ENCODE results near the gene GRIFIN.

Gene GRIFIN

DNA sequence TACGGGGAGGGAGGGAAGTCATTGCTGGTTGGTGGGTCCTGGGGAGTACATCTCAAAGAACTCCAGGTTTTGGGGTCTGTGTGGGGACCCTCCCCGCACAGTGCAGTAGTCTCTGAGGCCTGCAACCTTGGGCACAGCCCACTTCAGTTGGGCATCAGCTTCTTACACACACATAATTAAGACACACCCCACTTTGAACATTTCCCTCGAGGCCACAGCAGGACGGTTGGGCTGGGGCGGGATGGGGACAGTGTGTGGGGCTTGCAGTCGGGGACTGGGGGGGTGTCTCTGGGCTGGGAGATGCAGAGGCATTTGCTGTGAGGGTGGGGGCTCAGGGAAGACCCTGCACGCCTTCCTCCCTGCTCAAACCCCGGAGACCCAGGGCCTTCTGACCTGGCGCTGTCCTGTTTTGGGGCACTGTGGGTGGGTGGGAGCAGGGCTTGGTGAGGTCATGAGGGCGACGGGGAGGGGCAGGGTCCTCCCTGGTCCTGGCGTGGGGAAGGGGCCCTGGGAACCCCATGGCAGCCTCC is 44.6 kb upstream of the GRIFIN start:
- no peaks in the 10 kb centered on the region for H3K27me3 ChIP-seq
- no peak for TF ChIP-seq Cebpa-rat (IDR thresholded peaks at IDR 0.05)
- peaks cover 0 to 61% (median 59%) of the 10 kb centered on the region in 11 experiments; a peak in 19 of 22 replicates for H4K20me1 ChIP-seq
- H3K9me3 ChIP-seq (replicated peaks in 1 of 11), result no peaks in the 10 kb centered on the region
- peaks cover 77 to 89% (median 87%) of the 10 kb centered on the region in 10 experiments for H3K4me1 ChIP-seq
- H3K27ac ChIP-seq, result peak overlapping the region in 9 of 11 experiments; percentile 69 to 84 (median 80); a peak in 19 of 22 replicates
- H3K4me2 ChIP-seq, result peak overlapping the region; percentile 85 to 100 (median 96)
- peak overlapping the region; percentile 70 to 86 (median 78); a peak in 21 of 22 replicates for H3K9ac ChIP-seq
- peak overlapping the region; percentile 66 to 82 (median 74) for H3K4me3 ChIP-seq
- H3K36me3 ChIP-seq, result peaks cover 3 to 23% (median 11%) of the 10 kb centered on the region in 11 experiments; a peak in 19 of 22 replicates

DNA sequence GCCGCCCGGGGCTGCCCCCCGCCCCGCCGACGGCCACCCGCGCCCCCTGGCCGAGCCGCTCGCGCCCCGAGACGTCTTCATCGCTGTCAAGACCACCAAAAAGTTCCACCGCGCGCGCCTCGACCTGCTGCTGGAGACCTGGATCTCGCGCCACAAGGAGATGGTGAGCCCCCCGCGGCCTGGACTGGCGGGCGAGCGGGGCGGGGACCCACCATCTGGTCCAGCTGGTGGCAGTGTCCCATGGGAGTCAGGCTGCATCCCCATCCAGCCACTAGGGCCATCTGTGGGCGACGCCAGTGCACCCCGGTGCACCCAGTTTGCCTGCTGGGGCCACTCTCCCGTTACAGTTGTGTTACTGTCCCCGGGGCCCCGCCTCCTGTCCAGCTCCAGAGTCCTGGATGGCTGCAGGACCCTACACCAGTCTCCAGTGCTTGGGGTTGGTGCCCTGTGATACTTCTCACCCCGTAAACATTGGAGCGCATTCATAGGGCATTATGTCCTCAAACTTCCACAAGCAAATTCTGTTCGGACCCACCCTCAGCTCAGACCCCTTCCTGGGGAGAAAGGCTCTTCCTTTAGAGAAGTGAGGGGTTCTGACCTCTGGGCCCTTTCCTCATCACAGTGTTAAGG is 44.0 kb upstream of the GRIFIN start:
- Histone ChIP-seq H3K9ac (peak overlapping the region; percentile 70 to 86 (median 78)), H3K4me1 (peaks cover 72 to 89% (median 87%) of the 10 kb centered on the region in 10 experiments), H3K36me3 (peaks cover 0 to 17% (median 6%) of the 10 kb centered on the region in 11 experiments; a peak in 18 of 22 replicates), H3K27me3 (no peaks in the 10 kb centered on the region), H4K20me1 (peaks cover 0 to 55% (median 53%) of the 10 kb centered on the region in 11 experiments; a peak in 19 of 22 replicates), H3K27ac (peak overlapping the region in 9 of 11 experiments; percentile 69 to 84 (median 80); a peak in 18 of 22 replicates), H3K4me2 (peak overlapping the region; percentile 85 to 100 (median 96)), H3K4me3 (peak overlapping the region; percentile 66 to 82 (median 74)), H3K9me3 (replicated peaks in 1 of 11) (no peaks in the 10 kb centered on the region)
- TF ChIP-seq Cebpa-rat (IDR thresholded peaks at IDR 0.05), result no peak

DNA sequence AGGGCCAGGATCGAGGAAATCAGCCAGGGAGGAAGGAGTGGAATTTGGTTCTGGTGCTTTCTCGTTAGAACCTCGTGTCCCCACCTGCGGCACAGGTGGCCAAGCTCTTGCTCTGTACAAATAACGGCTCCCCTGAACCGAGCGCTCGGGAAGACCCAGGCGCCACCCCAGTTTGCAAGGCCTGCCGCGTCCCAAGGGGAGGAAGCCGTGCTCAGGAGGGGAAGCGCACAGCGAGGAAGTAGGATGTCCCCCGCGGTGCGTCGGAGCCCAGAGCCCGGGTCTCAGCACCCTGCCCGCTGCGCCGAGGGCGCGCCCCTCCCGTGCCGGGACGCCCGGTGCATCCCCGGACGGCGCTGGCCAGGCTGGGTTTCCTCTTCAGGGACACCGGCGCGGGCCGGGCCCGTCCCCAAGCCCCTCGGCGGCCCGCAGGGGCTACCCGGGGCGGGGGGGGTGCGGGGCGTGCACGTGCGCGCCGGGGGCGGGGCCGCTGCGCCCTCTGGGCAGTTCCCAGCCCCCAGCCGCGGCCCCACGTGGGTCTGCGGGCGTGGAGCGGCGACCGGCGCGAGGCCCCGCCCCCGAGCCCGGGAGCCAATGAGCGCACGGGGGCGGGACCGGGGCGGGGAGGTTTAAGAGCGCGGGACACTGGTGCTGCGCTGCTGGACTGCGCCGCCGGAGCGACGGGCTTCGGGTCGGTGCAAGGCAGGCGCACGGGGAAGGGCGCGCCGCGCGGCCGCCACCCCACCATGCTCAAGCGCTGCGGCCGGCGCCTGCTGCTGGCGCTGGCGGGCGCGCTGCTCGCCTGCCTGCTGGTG is 43.1 kb upstream of the GRIFIN start, which contains the start of gene LFNG:
Gene LFNG (plus strand): TSS at position 656 of the 812 bp plus-strand sequence. CDS start 88 bp downstream, at position 744.
- Histone ChIP-seq H3K4me1 (peaks cover 62 to 83% (median 79%) of the 10 kb centered on the region in 10 experiments), H3K9ac (peak within 1 kb of the TSS; percentile 70 to 86 (median 78)), H4K20me1 (peaks cover 0 to 46% (median 44%) of the 10 kb centered on the region in 11 experiments; a peak in 19 of 22 replicates), H3K9me3 (replicated peaks in 1 of 11) (no peaks in the 10 kb centered on the region), H3K27ac (peak within 1 kb of the TSS in 10 of 11 experiments; percentile 15 to 85 (median 81); a peak in 19 of 22 replicates), H3K4me2 (peak within 1 kb of the TSS; percentile 87 to 100 (median 96)), H3K4me3 (peak within 1 kb of the TSS; percentile 66 to 82 (median 74)), H3K36me3 (peaks cover 0 to 8% (median 0%) of the 10 kb centered on the region in 11 experiments; a peak in 3 of 22 replicates), H3K27me3 (no peaks in the 10 kb centered on the region)
- TF ChIP-seq Cebpa-rat (IDR thresholded peaks at IDR 0.05), result no peak

- Histone ChIP-seq H3K36me3 (peaks cover 0 to 2% (median 0%) of the 10 kb centered on the region in 11 experiments; a peak in 2 of 22 replicates), H3K9me3 (replicated peaks in 1 of 11) (no peaks in the 10 kb centered on the region), H4K20me1 (peaks cover 0 to 40% (median 38%) of the 10 kb centered on the region in 11 experiments; a peak in 19 of 22 replicates), H3K27ac (peak overlapping the region in 10 of 11 experiments; percentile 15 to 85 (median 80); a peak in 19 of 22 replicates), H3K4me2 (peak overlapping the region; percentile 87 to 100 (median 96)), H3K4me1 (peaks cover 56 to 83% (median 79%) of the 10 kb centered on the region in 10 experiments), H3K4me3 (peak overlapping the region; percentile 66 to 82 (median 74)), H3K27me3 (no peaks in the 10 kb centered on the region), H3K9ac (peak overlapping the region in 10 of 11 experiments; percentile 4 to 83 (median 78); a peak in 18 of 22 replicates)
- no peak for TF ChIP-seq Cebpa-rat (IDR thresholded peaks at IDR 0.05)
These were observed 42.5 kb upstream of the GRIFIN start for GRCh38 chr7:2518737-2519118.

GRCh38 chr7:2517678-2518507 is 41.7 kb upstream of the GRIFIN start:
- H3K4me2 ChIP-seq, result peak overlapping the region; percentile 87 to 100 (median 96)
- H3K4me3 ChIP-seq, result peak overlapping the region in 1 of 10 experiments; percentile 75; a peak in 2 of 20 replicates
- no peaks in the 10 kb centered on the region for H3K36me3 ChIP-seq
- peak overlapping the region in 8 of 11 experiments; percentile 69 to 83 (median 78); a peak in 11 of 22 replicates for H3K9ac ChIP-seq
- no peaks in the 10 kb centered on the region for H3K9me3 ChIP-seq (replicated peaks in 1 of 11)
- peaks cover 0 to 32% (median 29%) of the 10 kb centered on the region in 11 experiments; a peak in 19 of 22 replicates for H4K20me1 ChIP-seq
- H3K27me3 ChIP-seq, result no peaks in the 10 kb centered on the region
- peak overlapping the region in 7 of 11 experiments; percentile 71 to 85 (median 81); a peak in 10 of 22 replicates for H3K27ac ChIP-seq
- TF ChIP-seq Cebpa-rat (IDR thresholded peaks at IDR 0.05), result no peak
- H3K4me1 ChIP-seq, result peaks cover 50 to 83% (median 79%) of the 10 kb centered on the region in 10 experiments

GRCh38 chr7:2517026-2517425 is 40.8 kb upstream of the GRIFIN start:
- Histone ChIP-seq H3K36me3 (no peaks in the 10 kb centered on the region), H3K4me2 (peak overlapping the region; percentile 31 to 100 (median 96)), H3K4me1 (peaks cover 51 to 83% (median 80%) of the 10 kb centered on the region in 10 experiments), H3K9me3 (replicated peaks in 1 of 11) (no peaks in the 10 kb centered on the region), H3K27ac (peak overlapping the region in 8 of 11 experiments; percentile 6 to 85 (median 47); a peak in 14 of 22 replicates), H4K20me1 (peaks cover 0 to 24% (median 21%) of the 10 kb centered on the region in 11 experiments; a peak in 19 of 22 replicates), H3K9ac (peak overlapping the region in 7 of 11 experiments; percentile 8 to 45 (median 34); a peak in 10 of 22 replicates), H3K27me3 (no peaks in the 10 kb centered on the region), H3K4me3 (no peak overlapping the region)
- no peak for TF ChIP-seq Cebpa-rat (IDR thresholded peaks at IDR 0.05)

DNA sequence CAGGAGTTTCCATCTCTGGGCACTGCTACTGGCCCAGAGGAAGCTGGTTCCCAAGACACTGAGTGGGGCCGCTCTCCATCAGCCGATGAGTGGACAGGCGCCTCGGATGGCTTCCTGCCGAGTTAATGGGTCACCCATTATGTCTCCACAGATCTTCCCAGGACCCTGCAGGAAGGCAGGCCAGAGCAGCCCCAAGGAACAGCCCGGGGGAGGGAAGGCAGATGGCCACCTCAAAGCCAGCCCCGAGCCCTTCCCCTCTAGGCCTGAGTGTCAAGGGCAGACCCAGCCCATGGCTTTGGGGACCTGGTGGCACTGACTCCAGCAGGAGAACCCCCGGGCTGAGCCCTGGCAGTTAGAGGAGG is 40.0 kb upstream of the GRIFIN start:
- no peak for TF ChIP-seq Cebpa-rat (IDR thresholded peaks at IDR 0.05)
- no peaks in the 10 kb centered on the region for H3K36me3 ChIP-seq
- no peaks in the 10 kb centered on the region for H3K9me3 ChIP-seq (replicated peaks in 1 of 11)
- H4K20me1 ChIP-seq, result peaks cover 0 to 15% (median 13%) of the 10 kb centered on the region in 11 experiments; a peak in 19 of 22 replicates
- H3K9ac ChIP-seq, result peak overlapping the region in 7 of 11 experiments; percentile 8 to 45 (median 37); a peak in 6 of 22 replicates
- no peak overlapping the region for H3K4me3 ChIP-seq
- H3K27ac ChIP-seq, result peak overlapping the region in 8 of 11 experiments; percentile 6 to 85 (median 47); a peak in 11 of 22 replicates
- no peaks in the 10 kb centered on the region for H3K27me3 ChIP-seq
- H3K4me1 ChIP-seq, result peaks cover 51 to 83% (median 80%) of the 10 kb centered on the region in 10 experiments
- peak overlapping the region in 10 of 11 experiments; percentile 8 to 100 (median 96); a peak in 19 of 22 replicates for H3K4me2 ChIP-seq

All from BLaER1 treated with 17β-estradiol and CSF1 and Interleukin-3, amounts not matched to agents 10 nM and 100 nM (cell line).